GM08714 (cell line): ENCODE data around the gene KNDC1.

Experiments
- H3K4me3 ChIP-seq: fragments of 200-500 bp; sonication (Bioruptor generic); 2 replicates; pipeline ENCODE4 v1.5.1; 2014; ENCODE audit warnings: mild to moderate bottlenecking, low read length, inconsistent platforms
- ZNF274 ChIP-seq: IDR thresholded peaks from 2 replicates; pipeline ENCODE4 v1.6.1; 2012; ENCODE audit warnings: mild to moderate bottlenecking, low read depth, low read length

Gene KNDC1

GRCh38 chr10:133122171-133122935, 37.7 kb upstream of the KNDC1 start:
- H3K4me3 ChIP-seq, result no peak overlapping the region
- no peak for TF ChIP-seq ZNF274

GRCh38 chr10:133123050-133123745, 36.8 kb upstream of the KNDC1 start:
- TF ChIP-seq ZNF274, result no peak
- no peak overlapping the region for H3K4me3 ChIP-seq

- no peak for TF ChIP-seq ZNF274
Observed at GRCh38 chr10:133123746-133124356, 36.2 kb upstream of the KNDC1 start.

DNA sequence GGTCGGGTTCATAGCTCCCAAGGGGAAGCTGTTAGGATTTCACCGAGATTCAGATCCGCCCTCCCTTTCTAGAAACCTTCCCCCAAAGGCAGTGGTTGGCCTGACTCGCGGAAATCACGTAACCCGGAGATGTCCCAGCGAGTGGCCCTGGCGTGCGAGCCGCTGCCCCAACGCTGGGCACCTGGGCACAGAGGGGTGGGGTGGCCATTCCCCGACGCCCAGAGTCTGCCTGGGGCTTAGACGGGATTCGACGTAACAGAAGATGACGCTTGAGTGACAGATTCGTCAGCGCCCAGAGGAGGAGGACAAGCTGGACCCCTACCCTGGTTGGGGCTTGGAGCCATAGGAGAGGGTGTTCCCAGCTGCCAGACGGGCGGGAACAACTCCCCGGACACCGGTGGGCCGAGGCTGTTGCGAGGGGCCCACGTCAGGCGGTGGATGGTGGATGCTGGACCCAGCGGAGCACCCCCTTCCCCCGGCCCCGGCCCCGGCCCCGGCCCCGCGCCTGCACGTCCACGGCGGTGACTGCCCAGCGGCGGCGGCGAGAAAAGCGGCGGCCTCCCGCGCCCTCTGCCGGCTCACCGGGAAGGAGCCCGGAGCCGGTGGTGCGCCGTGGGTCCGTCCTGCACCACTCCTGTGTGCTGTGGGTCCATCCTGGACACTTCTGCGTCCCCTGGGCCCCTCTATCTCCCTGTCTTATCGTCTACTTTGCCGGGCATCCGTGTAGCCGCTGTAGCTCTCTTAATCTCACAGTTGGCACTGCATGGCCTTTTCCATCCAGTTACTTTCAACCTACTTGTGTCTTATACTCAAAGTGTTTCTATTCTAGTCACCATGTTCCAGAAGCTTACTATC, 35.4 kb upstream of the KNDC1 start:
- no peak for TF ChIP-seq ZNF274
- no peak overlapping the region for H3K4me3 ChIP-seq

More at GRCh38 chr10:133123746-133124356, 36.2 kb upstream of the KNDC1 start:
- no peak overlapping the region for H3K4me3 ChIP-seq

GRCh38 chr10:133125901-133126300, 34.1 kb upstream of the KNDC1 start:
- no peak for TF ChIP-seq ZNF274
- no peak overlapping the region for H3K4me3 ChIP-seq

- no peak for TF ChIP-seq ZNF274
- no peak overlapping the region for H3K4me3 ChIP-seq
Observed at GRCh38 chr10:133126431-133127290, 33.4 kb upstream of the KNDC1 start.

DNA sequence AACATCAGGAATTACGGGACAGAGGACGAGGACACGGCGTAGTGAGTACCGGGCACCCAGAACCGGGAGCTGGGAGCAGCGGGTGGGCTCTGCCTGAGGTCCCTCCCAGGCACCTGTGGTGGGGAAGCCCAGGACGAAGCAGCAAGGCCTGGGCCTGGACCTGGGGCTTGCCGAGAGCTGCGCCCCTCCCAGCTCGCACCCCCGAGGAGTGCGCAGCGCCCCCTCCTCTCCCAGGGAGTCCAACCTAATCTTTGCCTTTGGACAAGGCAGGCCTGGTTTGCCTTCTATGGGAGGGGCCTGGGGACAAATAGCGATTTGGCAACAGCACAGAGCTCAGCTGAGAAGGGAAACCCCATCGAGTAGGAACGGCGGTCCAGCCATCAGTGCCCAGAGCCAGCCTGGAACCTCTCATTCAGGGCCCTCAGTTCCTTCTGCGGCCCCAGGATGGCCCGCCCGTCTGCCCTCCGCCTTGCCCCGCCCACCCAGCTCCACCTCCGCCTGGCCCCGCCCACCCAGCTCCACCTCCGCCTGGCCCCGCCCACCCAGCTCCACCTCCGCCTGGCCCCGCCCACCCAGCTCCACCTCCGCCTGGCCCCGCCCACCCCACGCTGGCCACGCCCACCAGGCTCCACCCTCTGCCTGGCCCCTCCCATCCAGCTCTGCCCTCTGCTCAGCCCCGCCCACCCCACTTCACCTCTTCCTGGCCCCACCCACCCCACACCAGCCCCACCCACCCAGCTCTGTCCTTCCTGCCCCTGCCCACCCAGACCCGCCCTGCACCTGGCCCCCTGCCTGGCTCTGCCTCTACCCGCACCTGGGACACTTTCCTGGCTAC, 32.5 kb upstream of the KNDC1 start:
- H3K4me3 ChIP-seq, result no peak overlapping the region
- no peak for TF ChIP-seq ZNF274

DNA sequence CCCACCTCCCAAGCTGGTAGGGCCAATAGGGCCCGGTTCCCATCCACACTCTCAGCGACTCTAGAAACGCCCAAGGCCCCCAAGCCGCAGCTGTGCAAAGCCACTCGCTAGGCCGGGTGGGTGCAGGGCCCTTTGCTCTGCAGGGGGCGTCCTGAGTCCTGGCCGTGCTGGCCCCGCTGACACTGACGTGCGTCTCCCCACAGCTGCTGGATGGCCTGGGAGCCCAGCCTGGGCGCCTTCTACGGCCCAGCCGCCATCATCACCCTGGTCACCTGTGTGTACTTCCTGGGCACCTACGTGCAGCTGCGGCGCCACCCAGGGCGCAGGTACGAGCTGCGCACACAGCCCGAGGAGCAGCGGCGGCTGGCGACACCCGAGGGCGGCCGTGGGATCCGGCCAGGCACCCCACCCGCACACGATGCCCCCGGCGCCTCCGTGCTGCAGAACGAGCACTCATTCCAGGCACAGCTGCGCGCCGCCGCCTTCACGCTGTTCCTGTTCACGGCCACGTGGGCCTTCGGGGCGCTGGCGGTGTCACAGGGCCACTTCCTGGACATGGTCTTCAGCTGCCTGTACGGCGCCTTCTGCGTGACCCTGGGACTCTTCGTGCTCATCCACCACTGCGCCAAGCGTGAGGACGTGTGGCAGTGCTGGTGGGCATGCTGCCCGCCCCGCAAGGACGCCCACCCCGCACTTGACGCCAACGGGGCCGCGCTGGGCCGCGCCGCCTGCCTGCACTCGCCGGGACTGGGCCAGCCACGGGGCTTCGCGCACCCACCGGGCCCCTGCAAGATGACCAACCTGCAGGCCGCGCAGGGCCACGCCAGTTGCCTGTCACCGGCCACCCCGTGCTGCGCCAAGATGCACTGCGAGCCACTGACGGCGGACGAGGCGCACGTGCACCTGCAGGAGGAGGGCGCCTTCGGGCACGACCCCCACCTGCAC, 31.6 kb upstream of the KNDC1 start:
- TF ChIP-seq ZNF274, result no peak

DNA sequence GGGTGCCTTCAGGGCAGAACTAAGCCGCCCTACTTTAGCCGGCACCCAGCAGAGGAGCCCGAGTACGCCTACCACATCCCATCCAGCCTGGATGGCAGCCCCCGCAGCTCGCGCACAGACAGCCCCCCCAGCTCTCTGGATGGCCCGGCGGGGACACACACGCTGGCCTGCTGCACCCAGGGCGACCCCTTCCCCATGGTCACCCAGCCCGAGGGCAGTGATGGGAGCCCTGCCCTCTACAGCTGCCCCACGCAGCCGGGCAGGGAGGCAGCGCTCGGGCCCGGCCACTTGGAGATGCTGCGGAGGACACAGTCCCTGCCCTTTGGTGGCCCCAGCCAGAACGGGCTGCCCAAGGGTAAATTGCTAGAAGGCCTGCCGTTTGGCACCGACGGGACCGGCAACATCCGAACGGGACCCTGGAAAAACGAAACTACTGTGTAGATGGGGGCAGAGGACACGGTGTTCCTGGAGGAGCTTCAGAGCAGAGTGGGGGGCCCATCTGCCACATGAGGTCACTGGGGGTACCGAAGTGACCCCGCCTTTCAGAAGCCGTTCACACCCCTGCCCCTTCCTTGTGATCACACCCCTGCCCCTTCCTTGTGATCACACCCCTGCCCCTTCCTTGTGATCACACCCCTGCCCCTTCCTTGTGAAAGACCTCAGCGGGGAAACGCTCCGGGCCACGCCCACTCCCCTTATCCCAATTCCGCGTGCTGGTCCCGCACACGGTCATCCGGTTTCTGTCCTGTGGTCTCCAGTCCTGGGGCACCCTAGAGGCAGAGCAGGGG, 30.8 kb upstream of the KNDC1 start:
- no peak for TF ChIP-seq ZNF274
- H3K4me3 ChIP-seq, result no peak overlapping the region

More for the DNA sequence above, 31.6 kb upstream of the KNDC1 start:
- no peak overlapping the region for H3K4me3 ChIP-seq

GRCh38 chr10:133129859-133130495, 30.0 kb upstream of the KNDC1 start:
- TF ChIP-seq ZNF274, result no peak
- H3K4me3 ChIP-seq, result no peak overlapping the region

DNA sequence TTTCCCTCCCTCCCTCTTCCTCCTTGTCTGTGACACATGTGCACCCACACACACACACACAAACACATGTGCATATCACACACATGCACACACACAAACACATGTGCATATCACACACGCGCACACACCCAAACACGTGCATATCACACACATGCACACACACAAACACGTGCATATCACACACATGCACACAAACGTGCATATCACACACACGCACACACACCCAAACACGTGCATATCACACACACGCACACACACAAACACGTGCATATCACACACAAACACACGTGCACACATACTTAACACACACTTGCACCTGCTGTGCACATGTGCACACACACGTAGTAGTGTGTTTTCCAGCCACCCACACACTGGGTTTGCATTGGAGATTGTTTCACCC, 29.4 kb upstream of the KNDC1 start:
- no peak for TF ChIP-seq ZNF274

More for the DNA sequence above, 29.4 kb upstream of the KNDC1 start:
- no peak overlapping the region for H3K4me3 ChIP-seq
